Measurements from ENCODE around the gene MISFA. TPM values are rescaled to one million over a fixed set of nuclear protein-coding genes. Genes with fewer than 3 reads are reported as not detected.

Gene MISFA
- total RNA-seq, 1 donor from 2014 or later: 2.9 TPM

DNA sequence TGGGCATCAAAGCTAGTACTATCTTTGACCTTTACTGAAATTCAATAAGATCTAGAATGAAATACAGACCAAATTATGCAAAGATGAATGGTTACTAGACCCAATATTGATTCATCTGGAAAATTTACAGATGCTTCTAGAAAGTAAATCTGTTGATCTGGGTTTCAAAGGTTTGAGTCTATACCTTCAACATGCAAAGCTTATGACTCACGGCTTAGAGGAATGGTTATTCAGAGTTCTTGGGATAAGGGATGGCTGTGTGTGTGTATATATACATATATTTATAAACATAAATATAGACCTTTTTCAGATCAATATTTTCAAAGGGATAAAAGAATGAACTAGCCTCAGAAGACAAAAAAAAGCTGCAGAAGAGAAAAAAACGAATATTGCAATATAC is 33.3 kb downstream of the MISFA start:
- H3K9me3 Mint-ChIP-seq (ENCODE audit: unreplicated experiment): no peaks in the 10 kb centered on the region
- Histone ChIP-seq H2AFZ (ENCODE audit: low read depth, low read length) (no peak overlapping the region), H3K9me3 (ENCODE audit: insufficient read depth, low read depth, low read length) (no peaks in the 10 kb centered on the region), H4K20me1 (ENCODE audit: insufficient read depth, low read length) (peaks cover 46% of the 10 kb centered on the region), H3K9ac (ENCODE audit: low read length) (peak overlapping the region; percentile 95), H3K36me3 (ENCODE audit: insufficient read depth, low read length) (no peaks in the 10 kb centered on the region), H3K79me2 (ENCODE audit: insufficient read depth, low read length) (peaks cover 63% of the 10 kb centered on the region), H3K27me3 (ENCODE audit: insufficient read depth, low read length) (no peaks in the 10 kb centered on the region), H3K4me2 (ENCODE audit: low read length) (peak overlapping the region; percentile 94), H3K4me1 (ENCODE audit: insufficient read depth, low read length) (peaks cover 9% of the 10 kb centered on the region), H3K4me3 (ENCODE audit: insufficient read depth, low read depth, low read length) (peak overlapping the region; percentile 92), H3K27ac (ENCODE audit: low read depth, low read length) (no peak overlapping the region)
- FAIRE-seq: no peak
- H3K27me3 Mint-ChIP-seq (ENCODE audit: low read depth, unreplicated experiment): peaks cover 2% of the 10 kb centered on the region
- DNase-seq (ENCODE audit: low read depth): no peak
- no peak for TF ChIP-seq EZH2 (IDR thresholded peaks at IDR 0.05; ENCODE audit: insufficient read depth, low read length)
- TF ChIP-seq, protein P1, sequence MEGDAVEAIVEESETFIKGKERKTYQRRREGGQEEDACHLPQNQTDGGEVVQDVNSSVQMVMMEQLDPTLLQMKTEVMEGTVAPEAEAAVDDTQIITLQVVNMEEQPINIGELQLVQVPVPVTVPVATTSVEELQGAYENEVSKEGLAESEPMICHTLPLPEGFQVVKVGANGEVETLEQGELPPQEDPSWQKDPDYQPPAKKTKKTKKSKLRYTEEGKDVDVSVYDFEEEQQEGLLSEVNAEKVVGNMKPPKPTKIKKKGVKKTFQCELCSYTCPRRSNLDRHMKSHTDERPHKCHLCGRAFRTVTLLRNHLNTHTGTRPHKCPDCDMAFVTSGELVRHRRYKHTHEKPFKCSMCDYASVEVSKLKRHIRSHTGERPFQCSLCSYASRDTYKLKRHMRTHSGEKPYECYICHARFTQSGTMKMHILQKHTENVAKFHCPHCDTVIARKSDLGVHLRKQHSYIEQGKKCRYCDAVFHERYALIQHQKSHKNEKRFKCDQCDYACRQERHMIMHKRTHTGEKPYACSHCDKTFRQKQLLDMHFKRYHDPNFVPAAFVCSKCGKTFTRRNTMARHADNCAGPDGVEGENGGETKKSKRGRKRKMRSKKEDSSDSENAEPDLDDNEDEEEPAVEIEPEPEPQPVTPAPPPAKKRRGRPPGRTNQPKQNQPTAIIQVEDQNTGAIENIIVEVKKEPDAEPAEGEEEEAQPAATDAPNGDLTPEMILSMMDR (IDR thresholded peaks at IDR 0.05; ENCODE audit: insufficient read depth, low read depth, low read length): no peak
- no peaks in the 10 kb centered on the region for H3K36me3 Mint-ChIP-seq (ENCODE audit: low read depth, unreplicated experiment)
- H3K4me1 Mint-ChIP-seq (ENCODE audit: low read depth, unreplicated experiment): no peaks in the 10 kb centered on the region
- H3K4me3 Mint-ChIP-seq (ENCODE audit: unreplicated experiment): peak overlapping the region; percentile 100
- H3K27ac Mint-ChIP-seq (ENCODE audit: unreplicated experiment): no peak overlapping the region

GRCh38 chr11:18633256-18634139 is 33.9 kb downstream of the MISFA start:
- Histone ChIP-seq H3K36me3 (ENCODE audit: insufficient read depth, low read length) (no peaks in the 10 kb centered on the region), H3K79me2 (ENCODE audit: insufficient read depth, low read length) (peaks cover 57% of the 10 kb centered on the region), H2AFZ (ENCODE audit: low read depth, low read length) (peak overlapping the region; percentile 72), H3K4me2 (ENCODE audit: low read length) (peak overlapping the region; percentile 94), H3K9me3 (ENCODE audit: insufficient read depth, low read depth, low read length) (no peaks in the 10 kb centered on the region), H3K27ac (ENCODE audit: low read depth, low read length) (peak overlapping the region; percentile 99), H4K20me1 (ENCODE audit: insufficient read depth, low read length) (peaks cover 39% of the 10 kb centered on the region), H3K9ac (ENCODE audit: low read length) (peak overlapping the region; percentile 95), H3K4me3 (ENCODE audit: insufficient read depth, low read depth, low read length) (peak overlapping the region; percentile 92), H3K27me3 (ENCODE audit: insufficient read depth, low read length) (no peaks in the 10 kb centered on the region), H3K4me1 (ENCODE audit: insufficient read depth, low read length) (peaks cover 9% of the 10 kb centered on the region)
- Mint-ChIP-seq H3K27me3 (ENCODE audit: low read depth, unreplicated experiment) (peaks cover 2% of the 10 kb centered on the region), H3K4me3 (ENCODE audit: unreplicated experiment) (peak overlapping the region; percentile 100), H3K36me3 (ENCODE audit: low read depth, unreplicated experiment) (no peaks in the 10 kb centered on the region), H3K4me1 (ENCODE audit: low read depth, unreplicated experiment) (no peaks in the 10 kb centered on the region), H3K9me3 (ENCODE audit: unreplicated experiment) (no peaks in the 10 kb centered on the region), H3K27ac (ENCODE audit: unreplicated experiment) (peak overlapping the region; percentile 100)
- FAIRE-seq: no peak
- TF ChIP-seq, protein P1 (IDR thresholded peaks at IDR 0.05; ENCODE audit: insufficient read depth, low read depth, low read length): no peak
- TF ChIP-seq EZH2 (IDR thresholded peaks at IDR 0.05; ENCODE audit: insufficient read depth, low read length): no peak
- DNase-seq (ENCODE audit: low read depth): no peak
